ENCODE data around the gene POLR2H. TPM values are rescaled to one million over a fixed set of nuclear protein-coding genes. Genes with fewer than 3 reads are reported as not detected.

Gene POLR2H
- total and polyA plus RNA-seq, 10 of the 15 experiments (the other 5 are each of a cell fraction or from before 2014, with no cell fraction given): 74.2 to 357 (median 143) TPM

GRCh38 chr3:184360929-184361531 lies 480 bp upstream of the POLR2H start:
- POLR2A ChIA-PET: interaction anchor here (0.9 kb wide), 1 partner anchor 12 kb away, joined by 4 read pairs; no protein-coding TSS in a partner anchor
- Histone ChIP-seq H3K27me3 (replicated peaks in 1 of 2; ENCODE audit: control insufficient read depth in 2 of 2, insufficient read depth in 2 of 2, low read length in 1 of 2) (no peaks in the 10 kb centered on the region; a peak in 1 of 4 replicates), H2AFZ (ENCODE audit: control insufficient read depth, low read depth, low read length) (peak overlapping the region; percentile 75), H3K79me2 (ENCODE audit: control insufficient read depth, insufficient read depth, low read length) (peaks cover 18% of the 10 kb centered on the region), H3K9ac (ENCODE audit: control insufficient read depth, insufficient read depth, low read length) (peak overlapping the region; percentile 61; the same call in 1 of the 2 replicates), H3K4me1 (ENCODE audit: control insufficient read depth, insufficient read depth, low read length) (peaks cover 10% of the 10 kb centered on the region), H4K20me1 (ENCODE audit: control insufficient read depth, insufficient read depth) (no peaks in the 10 kb centered on the region), H3K4me3 (peak overlapping the region; percentile 67), H3K4me2 (ENCODE audit: control insufficient read depth, insufficient read depth) (peak overlapping the region; percentile 93), H3K9me3 (replicated peaks; ENCODE audit: control insufficient read depth, insufficient read depth, low read length) (no peaks in the 10 kb centered on the region), H3K36me3 (ENCODE audit: control insufficient read depth in 2 of 2, insufficient read depth in 2 of 2, low read length in 1 of 2) (no peaks in the 10 kb centered on the region), H3K27ac (ENCODE audit: control insufficient read depth, insufficient read depth) (no peak overlapping the region)
- ATAC-seq (no peak), FAIRE-seq (no peak), DNase-seq (ENCODE audit: low read depth, low spot score) (no peak)
- BruUV-seq (replicated peaks): no TSS peak
- RAD21 ChIA-PET (ENCODE audit: unreplicated experiment): interaction anchor here (1.2 to 1.4 kb wide), 2 partner anchors 11 kb away, joined by 3 to 7 read pairs; no protein-coding TSS in a partner anchor
- WGBS (ENCODE audit: insufficient coverage, insufficient replicate concordance, low lambda C conversion rate, missing lambda C conversion rate): 17% methylated on average over 14 of the region's 24 CpGs
- TF ChIP-seq HDAC6 (IDR thresholded peaks at IDR 0.05; ENCODE audit: unreplicated experiment) (no peak), ASH2L (IDR thresholded peaks at IDR 0.05; ENCODE audit: borderline replicate concordance, low read depth) (no peak), DPF2 (IDR thresholded peaks at IDR 0.05) (0 out of 2 replicates have a peak, but pooled peaks have one; percentile 17), JUND (IDR thresholded peaks at IDR 0.05; ENCODE audit: low read depth, low read length) (no peak), NR2C1 (IDR thresholded peaks at IDR 0.05) (no peak), CHD4 (IDR thresholded peaks at IDR 0.05) (no peak), YY1 (IDR thresholded peaks at IDR 0.05; ENCODE audit: low read depth, low read length) (peak; percentile 42; the same call in 1 of the 2 replicates), LARP7 (IDR thresholded peaks at IDR 0.05) (peak; percentile 49; the same call in 1 of the 2 replicates), IKZF1 (conservative IDR thresholded peaks at IDR 0.05) (0 out of 2 replicates have a peak, but pooled peaks have one; percentile 25), SMC3 (IDR thresholded peaks at IDR 0.05; ENCODE audit: borderline replicate concordance, low read length) (no peak)
- in situ Hi-C loops (cut with MboI): no loop called here
- intact Hi-C loops (cut with micrococcal nuclease; ENCODE audit: unreplicated experiment): loop anchor here (5.0 kb wide), 1 partner anchor 44 kb away; no protein-coding TSS in a partner anchor
- SMC1A ChIA-PET (ENCODE audit: uncharacterized antibody, unreplicated experiment): interaction anchor here (1.7 kb wide), 1 partner anchor 11 kb away, joined by 6 read pairs; no protein-coding TSS in a partner anchor
- CTCF ChIA-PET: interaction anchor here (1.3 to 2.9 kb wide), 4 partner anchors 11 to 153 kb away, joined by 4 to 10 read pairs (median 4); no protein-coding TSS in a partner anchor

Data from GM12878 (cell line).